ENCODE measurements around the gene ADGRV1.
"Not testable (repeated sequence)": the region's sequence is repeated elsewhere in the genome, so short reads cannot be mapped to it uniquely, and the experiment has no call there.

- not testable (repeated sequence) for TF ChIP-seq MAX (IDR thresholded peaks at IDR 0.05); CEBPB (IDR thresholded peaks at IDR 0.05); BCL3 (IDR thresholded peaks at IDR 0.05); CTCF (IDR thresholded peaks at IDR 0.05); POLR2A (IDR thresholded peaks at IDR 0.05; ENCODE audit: low read length); HMGXB4 (CRISPR knock-in tag; IDR thresholded peaks at IDR 0.05; ENCODE audit: borderline replicate concordance)
Measured at GRCh38 chr5:90796919-90797318, 238.3 kb downstream of the ADGRV1 start.
